HG02678 (cell line): ENCODE data around the gene HOXA6.

Experiments
- ATAC-seq: cut with Tn5 transposase; IDR thresholded peaks from one replicate; pipeline ENCODE4 v1.9.1; 2021; ENCODE audit warnings: mild to moderate bottlenecking, moderate library complexity; ENCODE audit not compliant: unreplicated experiment

Gene HOXA6

GRCh38 chr7:27147199-27148030, at the start of gene HOXA6:
TSS of gene HOXA6 (minus strand) at chr7:27147774. CDS start at chr7:27147749, 25 bp downstream.
- ATAC-seq = no peak

GRCh38 chr7:27196287-27196767, 48.8 kb upstream of the HOXA6 start:
- no peak for ATAC-seq

GRCh38 chr7:27194686-27195379, 47.3 kb upstream of the HOXA6 start:
- ATAC-seq = no peak

GRCh38 chr7:27194002-27194352, 46.4 kb upstream of the HOXA6 start:
- ATAC-seq = no peak

- ATAC-seq = no peak
Observed at GRCh38 chr7:27193335-27194001, 45.9 kb upstream of the HOXA6 start.

- no peak for ATAC-seq
Observed at GRCh38 chr7:27192546-27193334, 45.2 kb upstream of the HOXA6 start.

- no peak for ATAC-seq
Observed at GRCh38 chr7:27191833-27192545, 44.4 kb upstream of the HOXA6 start.

- ATAC-seq = no peak
Observed at GRCh38 chr7:27191161-27191731, 43.7 kb upstream of the HOXA6 start.

- ATAC-seq = no peak
Observed at GRCh38 chr7:27189997-27190748, 42.6 kb upstream of the HOXA6 start.

- ATAC-seq = no peak
Observed at GRCh38 chr7:27189295-27189996, 41.9 kb upstream of the HOXA6 start.

GRCh38 chr7:27188386-27189294, 41.1 kb upstream of the HOXA6 start:
- ATAC-seq = no peak

GRCh38 chr7:27187475-27188385, 40.2 kb upstream of the HOXA6 start:
- ATAC-seq = no peak

GRCh38 chr7:27186668-27187474, 39.3 kb upstream of the HOXA6 start:
- ATAC-seq = no peak

- no peak for ATAC-seq
Observed at GRCh38 chr7:27185854-27186667, 38.5 kb upstream of the HOXA6 start.
